Body of pancreas (tissue), 4 donors: ENCODE data around the gene TRIM62. TPM values are rescaled to one million over a fixed set of nuclear protein-coding genes. Genes with fewer than 3 reads are reported as not detected.

Experiments
- ATAC-seq: fragments of 150-250 bp; one replicate; pipeline ENCODE4 v1.9.1; 2016
- DNase-seq, 4 donors: peaks; one replicate each; pipeline ENCODE4 v3.0.0-alpha.2; 2019
- H3K27ac ChIP-seq, 4 donors: fragments of 200-600 bp; sonication (generic); 1 replicate in 3 of 4; 2 replicates in 1 of 4; pipeline versions ENCODE4 v1.5.1 to v1.6.1; 2016 to 2019; ENCODE audit warnings: mild to moderate bottlenecking in 1 of 4, mixed read lengths in 1 of 4, moderate library complexity in 1 of 4
- H3K27me3 ChIP-seq, 2 donors: fragments of 200-600 bp; sonication (generic); one replicate each; pipeline ENCODE4 v1.6.0; 2016; ENCODE audit warnings: mild to moderate bottlenecking in 1 of 2
- H3K36me3 ChIP-seq, 2 donors: fragments of 200-600 bp; sonication (generic); replicated peaks in 1 of 2; 2 replicates each; pipeline ENCODE4 v1.5.1; 2016; ENCODE audit warnings: low read depth in 2 of 2; ENCODE audit not compliant: insufficient read depth in 1 of 2
- H3K4me1 ChIP-seq: fragments of 200-600 bp; sonication (generic); one replicate; pipeline ENCODE4 v1.6.0; 2016
- H3K4me3 ChIP-seq, 2 donors: fragments of 200-600 bp; sonication (generic); 1 replicate in 1 of 2; 2 replicates in 1 of 2; pipeline ENCODE4 v1.5.1; 2016 to 2019
- H3K9me3 ChIP-seq, 3 donors: fragments of 200-600 bp; sonication (generic); 1 replicate in 2 of 3; 2 replicates in 1 of 3; pipeline ENCODE4 v1.5.1; 2016
- POLR2A ChIP-seq, 3 donors: fragments of 450-650 bp; IDR thresholded peaks; one replicate each; pipeline ENCODE4 v1.6.1; 2016; ENCODE audit warnings: antibody characterized with exemption in 3 of 3, mild to moderate bottlenecking in 2 of 3
- WGBS, 2 donors: methylation state at CpG; one replicate each; pipeline ENCODE4 v1.1.5; 2017; 5-methylcytosine and 5-hydroxymethylcytosine counted together
- intact Hi-C: fragments of 100-400 bp; cut with DNase I; formaldehyde crosslinking; loops from one replicate; pipeline ENCODE4 v1.15.1; 2023
- total RNA-seq, 2 donors: library from RNA; depleted of rRNA; stranded (reverse); fragments of >200 nt; gene quantifications; one replicate each; pipeline ENCODE4 v1.1.0, GENCODE V29; 2016
- TF ChIP-seq, protein P1 (sequence below), 7 experiments: fragments of 450-650 bp in 4 of 7; fragments of 200-600 bp in 3 of 7; sonication (generic) in 3 of 7; IDR thresholded peaks; one replicate each; pipeline ENCODE4 v1.5.1; 2016 to 2019; ENCODE audit warnings: antibody characterized with exemption in 7 of 7

The TRIM62 gene
- total RNA-seq, 2 donors from 2014 or later: 4.7 to 7.3 TPM

DNA sequence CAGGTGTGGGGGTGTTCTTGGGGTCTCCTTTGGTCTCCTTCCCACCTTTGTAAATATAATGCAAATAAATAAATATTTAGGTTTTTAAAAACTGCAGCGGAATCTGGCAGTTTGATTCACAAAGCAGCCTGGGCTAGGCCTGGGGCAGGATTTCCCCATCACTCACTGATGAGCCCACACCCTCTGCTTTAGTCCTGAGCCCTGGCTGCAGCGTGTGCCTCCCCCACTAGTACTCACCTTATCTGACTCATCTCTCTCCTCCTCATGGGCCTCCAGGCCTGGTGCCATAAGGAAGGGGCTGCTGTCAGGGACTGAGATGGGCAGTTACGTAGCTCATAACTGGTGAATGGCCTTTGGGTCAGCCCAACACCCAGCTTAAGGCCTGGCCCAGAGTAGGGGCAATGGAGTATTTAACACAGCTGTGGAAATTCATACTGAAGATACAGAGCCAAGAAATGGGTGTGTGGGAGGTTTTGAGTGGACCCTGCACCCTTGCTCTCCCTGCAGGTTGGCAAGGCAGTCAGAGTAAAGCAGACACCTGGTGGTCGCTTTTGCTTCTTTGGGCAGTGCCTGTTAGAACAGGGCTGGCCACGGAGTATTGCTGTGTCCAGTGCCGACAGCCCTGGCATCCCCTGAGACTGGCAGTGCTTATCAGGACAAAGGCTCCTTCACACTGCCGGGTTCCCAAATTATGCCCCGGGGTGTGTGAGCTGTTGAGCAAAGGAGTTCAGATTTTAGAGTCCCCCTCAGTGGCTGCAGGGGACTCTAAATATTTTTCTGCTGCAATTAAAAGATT lies 61.2 kb downstream of the TRIM62 start:
- H3K36me3 ChIP-seq: no peaks in the 10 kb centered on the region
- H3K27me3 ChIP-seq: no peaks in the 10 kb centered on the region
- H3K27ac ChIP-seq: no peak overlapping the region
- TF ChIP-seq POLR2A (IDR thresholded peaks at IDR 0.05): no peak
- TF ChIP-seq, protein P1, sequence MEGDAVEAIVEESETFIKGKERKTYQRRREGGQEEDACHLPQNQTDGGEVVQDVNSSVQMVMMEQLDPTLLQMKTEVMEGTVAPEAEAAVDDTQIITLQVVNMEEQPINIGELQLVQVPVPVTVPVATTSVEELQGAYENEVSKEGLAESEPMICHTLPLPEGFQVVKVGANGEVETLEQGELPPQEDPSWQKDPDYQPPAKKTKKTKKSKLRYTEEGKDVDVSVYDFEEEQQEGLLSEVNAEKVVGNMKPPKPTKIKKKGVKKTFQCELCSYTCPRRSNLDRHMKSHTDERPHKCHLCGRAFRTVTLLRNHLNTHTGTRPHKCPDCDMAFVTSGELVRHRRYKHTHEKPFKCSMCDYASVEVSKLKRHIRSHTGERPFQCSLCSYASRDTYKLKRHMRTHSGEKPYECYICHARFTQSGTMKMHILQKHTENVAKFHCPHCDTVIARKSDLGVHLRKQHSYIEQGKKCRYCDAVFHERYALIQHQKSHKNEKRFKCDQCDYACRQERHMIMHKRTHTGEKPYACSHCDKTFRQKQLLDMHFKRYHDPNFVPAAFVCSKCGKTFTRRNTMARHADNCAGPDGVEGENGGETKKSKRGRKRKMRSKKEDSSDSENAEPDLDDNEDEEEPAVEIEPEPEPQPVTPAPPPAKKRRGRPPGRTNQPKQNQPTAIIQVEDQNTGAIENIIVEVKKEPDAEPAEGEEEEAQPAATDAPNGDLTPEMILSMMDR (IDR thresholded peaks at IDR 0.05): no peak
- no peak for ATAC-seq
- no peak for DNase-seq
- intact Hi-C loops: no loop called here
- no peak overlapping the region for H3K4me3 ChIP-seq
- no peaks in the 10 kb centered on the region for H3K9me3 ChIP-seq
- no peaks in the 10 kb centered on the region for H3K4me1 ChIP-seq
- WGBS, 2 donors: 80 to 81% methylated on average over 7 of the region's 8 CpGs

DNA sequence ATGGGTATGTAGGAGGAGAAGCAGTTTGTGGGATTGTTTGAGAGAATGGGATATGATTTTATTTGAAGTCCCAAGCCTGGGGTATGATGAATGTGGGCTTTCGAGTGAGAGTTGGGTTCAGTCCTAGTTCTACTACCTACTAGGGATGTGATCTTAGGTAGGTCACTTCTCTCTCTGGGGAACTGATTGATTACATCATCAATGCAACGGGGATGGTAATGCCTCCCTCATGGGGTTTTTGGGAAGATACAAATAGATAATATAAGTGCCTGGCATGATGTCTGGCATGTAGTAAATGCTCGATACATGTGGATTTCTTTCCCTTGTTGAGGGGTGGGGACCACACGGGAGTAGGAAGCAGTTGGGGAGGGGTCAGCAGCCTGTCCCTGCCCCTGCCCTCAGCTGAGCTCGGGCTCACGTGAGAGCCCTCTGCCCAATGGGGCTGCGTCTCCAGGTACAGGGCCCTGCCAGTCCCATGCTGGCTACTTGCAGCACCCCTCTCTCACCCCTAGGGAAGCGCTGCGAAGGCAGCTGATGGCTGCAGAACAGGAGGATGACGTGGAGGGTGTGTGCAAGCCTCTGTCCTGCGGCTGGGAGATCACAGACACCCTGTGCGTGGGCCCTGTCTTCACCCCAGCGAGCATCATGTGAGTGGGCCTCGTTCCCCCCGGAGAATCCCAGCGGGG lies 62.2 kb downstream of the TRIM62 start:
- Histone ChIP-seq H3K27ac (no peak overlapping the region), H3K4me1 (no peaks in the 10 kb centered on the region), H3K36me3 (no peaks in the 10 kb centered on the region), H3K27me3 (no peaks in the 10 kb centered on the region), H3K4me3 (no peak overlapping the region), H3K9me3 (no peaks in the 10 kb centered on the region)
- DNase-seq: no peak
- no peak for ATAC-seq
- intact Hi-C loops: no loop called here
- TF ChIP-seq, protein P1 (IDR thresholded peaks at IDR 0.05): no peak
- TF ChIP-seq POLR2A (IDR thresholded peaks at IDR 0.05): no peak
- WGBS, 2 donors: 48 to 57% methylated on average over 9 to 16 of the region's 16 CpGs

DNA sequence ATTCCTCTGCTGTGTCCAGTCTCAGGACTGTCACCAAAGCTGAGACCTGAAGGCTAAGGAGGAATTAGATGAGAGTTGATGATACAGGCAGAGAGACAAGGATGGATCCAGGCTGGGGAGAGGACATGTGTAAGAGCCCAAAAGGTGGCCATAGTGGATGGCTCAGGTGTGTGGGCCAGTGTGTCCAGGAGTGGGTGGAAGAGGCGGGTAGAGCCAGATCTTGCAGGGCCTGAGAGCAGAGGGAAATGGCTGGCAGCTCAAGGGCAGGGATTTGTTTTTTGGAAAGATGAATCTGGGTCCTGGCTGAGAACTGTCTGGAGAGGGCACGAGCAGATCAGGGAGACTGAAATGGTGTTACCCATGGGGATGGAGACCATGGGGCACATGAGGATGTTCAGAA lies 62.8 kb downstream of the TRIM62 start:
- H3K9me3 ChIP-seq: no peaks in the 10 kb centered on the region
- intact Hi-C loops: no loop called here
- H3K27ac ChIP-seq: no peak overlapping the region
- H3K36me3 ChIP-seq: no peaks in the 10 kb centered on the region
- no peaks in the 10 kb centered on the region for H3K4me1 ChIP-seq
- DNase-seq (no peak), ATAC-seq (no peak)
- no peak overlapping the region for H3K4me3 ChIP-seq
- 49 to 53% methylated on average over 2 of the region's 2 CpGs for WGBS, 2 donors
- H3K27me3 ChIP-seq: no peaks in the 10 kb centered on the region
- TF ChIP-seq, protein P1 (IDR thresholded peaks at IDR 0.05): no peak
- TF ChIP-seq POLR2A (IDR thresholded peaks at IDR 0.05): no peak

DNA sequence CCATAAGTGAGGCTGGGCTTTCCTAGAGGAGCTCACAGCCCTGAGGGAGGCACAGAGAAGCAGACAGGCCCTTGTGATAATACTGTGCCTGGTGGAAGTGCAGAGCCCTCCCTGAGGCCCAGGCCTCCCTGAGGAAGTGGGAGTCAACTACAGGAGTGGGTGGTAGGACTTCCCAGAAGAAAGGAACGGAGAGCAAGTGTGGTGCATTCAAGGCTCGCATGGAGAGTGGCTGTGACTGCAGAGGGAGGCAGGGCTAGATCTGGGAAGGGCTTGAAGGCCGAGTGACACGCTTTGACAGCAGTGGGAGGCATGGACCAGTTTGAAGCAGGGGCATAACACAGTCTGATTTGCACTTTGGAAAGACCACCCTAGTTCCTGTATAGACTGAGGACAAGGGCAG lies 63.6 kb downstream of the TRIM62 start:
- no peaks in the 10 kb centered on the region for H3K4me1 ChIP-seq
- H3K27me3 ChIP-seq: no peaks in the 10 kb centered on the region
- no peak overlapping the region for H3K27ac ChIP-seq
- TF ChIP-seq, protein P1 (IDR thresholded peaks at IDR 0.05): no peak
- no peak for TF ChIP-seq POLR2A (IDR thresholded peaks at IDR 0.05)
- DNase-seq: no peak
- no peak overlapping the region for H3K4me3 ChIP-seq
- H3K9me3 ChIP-seq: no peaks in the 10 kb centered on the region
- no peak for ATAC-seq
- H3K36me3 ChIP-seq: no peaks in the 10 kb centered on the region
- WGBS, 2 donors: 61 to 71% methylated on average over 4 of the region's 4 CpGs
- intact Hi-C loops: no loop called here
